Hematopoietic multipotent progenitor cell (in vitro differentiated cells): ENCODE results near the gene CAMK1. TPM values are rescaled to one million over a fixed set of nuclear protein-coding genes. Genes with fewer than 3 reads are reported as not detected.

Experiments used
- DNase-seq, 3 donors: peaks; one replicate each; pipeline ENCODE4 v3.0.0-alpha.2; 2011 to 2015; ENCODE audit warnings: low read depth in 2 of 3, low spot score in 2 of 3
- total RNA-seq: library from RNA; depleted of rRNA; stranded (reverse); fragments of >200 nt; gene quantifications from one replicate; pipeline ENCODE4 v1.2.3, GENCODE V29; 2012

Gene CAMK1
- total RNA-seq, 1 donor = 1.1 TPM

- DNase-seq = peak in 1 of 3 donors; percentile 12
Measured at GRCh38 chr3:9715136-9715535, 54.6 kb downstream of the CAMK1 start.

GRCh38 chr3:9713142-9713541, 56.6 kb downstream of the CAMK1 start:
- DNase-seq = no peak

GRCh38 chr3:9712415-9712814, 57.3 kb downstream of the CAMK1 start:
- DNase-seq = no peak

GRCh38 chr3:9710174-9710739, 59.5 kb downstream of the CAMK1 start:
- no peak for DNase-seq

Other genes starting within 250 kb of the CAMK1 start
- gene LHFPL4, start 216.1 kb downstream of the CAMK1 start, total RNA-seq = not detected
- gene MTMR14, start 120.4 kb downstream of the CAMK1 start, total RNA-seq = 64.1 TPM
- 0.81 TPM for gene CPNE9, start 66.1 kb downstream of the CAMK1 start, total RNA-seq
- 62.2 TPM for gene BRPF1, start 38.2 kb downstream of the CAMK1 start, total RNA-seq
- gene OGG1, start 20.0 kb downstream of the CAMK1 start, total RNA-seq = 30.7 TPM
- 41.5 TPM for gene TADA3, start 22.5 kb upstream of the CAMK1 start, total RNA-seq
- gene ARPC4, start 23.1 kb upstream of the CAMK1 start, total RNA-seq = 184 TPM
- gene TTLL3, start 40.3 kb upstream of the CAMK1 start, total RNA-seq = 35.3 TPM
- gene RPUSD3, start 74.1 kb upstream of the CAMK1 start, total RNA-seq = 42.8 TPM
- under 0.01 TPM for gene CIDEC, start 110.3 kb upstream of the CAMK1 start, total RNA-seq
- 41.5 TPM for gene JAGN1, start 120.7 kb upstream of the CAMK1 start, total RNA-seq
- 1.9 TPM for gene IL17RE, start 132.9 kb upstream of the CAMK1 start, total RNA-seq
- 31.2 TPM for gene IL17RC, start 147.2 kb upstream of the CAMK1 start, total RNA-seq
- gene CRELD1, start 163.9 kb upstream of the CAMK1 start, total RNA-seq = 22.1 TPM
- 8.1 TPM for gene PRRT3, start 182.5 kb upstream of the CAMK1 start, total RNA-seq
- 37.4 TPM for gene EMC3, start 216.9 kb upstream of the CAMK1 start, total RNA-seq